ENCODE data around the gene HEG1. TPM values are rescaled to one million over a fixed set of nuclear protein-coding genes. Genes with fewer than 3 reads are reported as not detected.
A peak's percentile ranks its signal among the peaks of the same experiment; 100 is the strongest.
"Not testable (repeated sequence)": the region's sequence is repeated elsewhere in the genome, so short reads cannot be mapped to it uniquely, and the experiment has no call there.

The HEG1 gene
- polyA plus RNA-seq, 4 donors, result 24.2 to 49.0 (median 30.8) TPM

GRCh38 chr3:124965413-124965812, 90.4 kb downstream of the HEG1 start:
- DNase-seq (ENCODE audit: low read depth in 4 of 4, low spot score in 3 of 4), result no peak

DNA sequence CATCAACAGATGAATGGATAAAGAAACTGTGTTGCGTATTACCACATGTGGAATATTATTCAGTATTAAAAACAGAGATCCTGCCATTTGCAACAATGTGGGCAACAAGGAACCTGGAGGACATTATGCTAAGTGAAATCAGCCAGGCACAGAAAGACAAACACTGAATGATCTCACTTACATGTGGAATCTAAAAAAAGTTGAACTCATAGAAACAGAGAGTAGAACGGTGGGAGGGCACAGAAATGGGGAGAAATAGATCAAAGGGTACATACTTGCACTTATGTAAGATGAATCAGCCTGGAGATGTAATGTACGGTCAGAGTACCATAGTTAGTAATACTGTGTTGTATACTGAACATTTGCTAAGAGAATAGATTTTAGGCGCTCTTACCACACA, 91.4 kb downstream of the HEG1 start:
- no peak for DNase-seq (ENCODE audit: low read depth in 4 of 4, low spot score in 3 of 4)

DNA sequence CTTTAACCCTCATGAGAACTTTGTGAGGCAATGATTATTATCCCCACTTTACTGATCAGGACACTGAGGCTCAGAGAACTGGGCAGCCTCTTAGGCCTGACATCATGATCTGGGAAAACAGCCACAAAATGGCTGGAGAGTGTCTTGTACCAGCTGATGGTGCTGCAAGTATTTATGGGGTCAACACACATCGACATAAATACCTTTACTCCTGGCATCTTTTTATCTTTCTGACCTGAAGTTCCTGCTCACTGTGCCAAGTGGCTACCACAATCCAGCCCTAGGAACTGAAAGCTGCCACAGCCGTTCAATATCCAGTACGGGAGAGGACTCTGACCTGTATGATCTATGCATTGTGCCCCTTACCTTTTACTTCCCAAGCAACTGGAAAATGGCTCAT, 92.0 kb downstream of the HEG1 start:
- no peak for DNase-seq (ENCODE audit: low read depth in 4 of 4, low spot score in 3 of 4)

DNA sequence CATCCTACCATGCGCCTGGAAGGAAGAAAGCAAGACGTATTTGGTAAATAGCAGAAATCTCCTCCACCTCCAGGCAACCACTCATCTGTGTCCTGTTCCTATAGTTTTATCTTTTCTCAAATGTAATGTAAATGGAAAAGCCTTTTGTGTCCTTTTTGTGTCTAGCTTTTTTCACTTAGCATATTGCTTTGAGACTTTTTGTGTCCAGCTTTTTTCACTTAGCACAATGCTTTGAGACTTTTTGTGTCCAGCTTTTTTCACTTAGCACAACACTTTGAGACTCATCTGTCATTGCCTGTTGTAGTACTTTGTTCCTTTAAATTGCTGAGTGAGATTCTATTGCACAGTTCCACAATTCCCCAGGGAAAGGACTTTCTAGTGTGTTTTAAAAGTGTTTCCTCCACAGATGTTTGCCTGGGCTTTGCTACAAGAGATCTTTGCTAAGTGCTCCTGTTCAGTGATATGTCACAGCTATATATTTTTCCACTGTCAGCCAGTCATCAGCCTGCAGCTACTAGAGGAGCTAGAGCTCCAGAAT, 93.3 kb downstream of the HEG1 start:
- DNase-seq (ENCODE audit: low read depth in 4 of 4, low spot score in 3 of 4), result no peak

DNA sequence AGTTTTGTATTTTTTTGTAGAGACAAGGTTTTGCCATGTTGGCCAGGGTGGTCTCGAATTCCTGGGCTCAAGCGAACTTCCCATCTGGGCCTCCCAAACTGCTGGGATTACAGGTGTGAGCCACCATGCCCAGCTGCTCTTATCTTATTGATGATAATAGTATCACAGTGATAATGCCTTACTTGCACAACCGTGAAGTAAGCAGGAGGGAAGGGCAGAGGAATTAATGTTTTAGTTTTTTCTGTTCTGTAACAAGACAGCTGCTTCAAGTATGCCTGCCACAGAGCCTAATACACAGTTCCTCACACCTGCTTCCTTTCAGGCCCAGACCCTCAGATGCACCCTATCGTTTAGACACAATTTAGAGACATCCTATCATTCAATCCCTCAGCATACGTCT, 95.1 kb downstream of the HEG1 start:
- DNase-seq (ENCODE audit: low read depth in 4 of 4, low spot score in 3 of 4), result no peak

- no peak for DNase-seq (ENCODE audit: low read depth in 4 of 4, low spot score in 3 of 4)
Measured at GRCh38 chr3:124960105-124960504, 95.7 kb downstream of the HEG1 start.

DNA sequence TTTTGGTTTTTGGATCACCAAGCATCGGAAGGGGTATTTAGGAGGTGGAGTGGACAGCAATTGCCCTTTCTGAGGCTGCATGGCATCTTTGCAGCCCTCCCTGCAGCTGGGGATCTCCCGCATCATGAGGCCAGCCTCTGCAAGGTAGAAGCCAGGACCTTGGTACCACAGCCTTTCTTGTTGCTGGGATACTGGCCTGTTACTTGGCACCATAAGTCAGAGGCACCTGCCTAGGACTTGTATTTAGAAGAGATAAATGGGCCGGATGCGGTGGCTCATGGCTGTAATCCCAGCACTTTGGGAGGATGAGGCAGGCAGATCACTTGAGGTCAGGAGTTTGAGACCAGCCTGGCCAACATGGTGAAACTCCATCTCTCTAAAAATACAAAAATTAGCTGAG, 97.8 kb downstream of the HEG1 start:
- DNase-seq (ENCODE audit: low read depth in 4 of 4, low spot score in 3 of 4), result not testable (repeated sequence)

- DNase-seq (ENCODE audit: low read depth in 4 of 4, low spot score in 3 of 4), result no peak
Measured at GRCh38 chr3:124952282-124952855, 103.4 kb downstream of the HEG1 start.

DNA sequence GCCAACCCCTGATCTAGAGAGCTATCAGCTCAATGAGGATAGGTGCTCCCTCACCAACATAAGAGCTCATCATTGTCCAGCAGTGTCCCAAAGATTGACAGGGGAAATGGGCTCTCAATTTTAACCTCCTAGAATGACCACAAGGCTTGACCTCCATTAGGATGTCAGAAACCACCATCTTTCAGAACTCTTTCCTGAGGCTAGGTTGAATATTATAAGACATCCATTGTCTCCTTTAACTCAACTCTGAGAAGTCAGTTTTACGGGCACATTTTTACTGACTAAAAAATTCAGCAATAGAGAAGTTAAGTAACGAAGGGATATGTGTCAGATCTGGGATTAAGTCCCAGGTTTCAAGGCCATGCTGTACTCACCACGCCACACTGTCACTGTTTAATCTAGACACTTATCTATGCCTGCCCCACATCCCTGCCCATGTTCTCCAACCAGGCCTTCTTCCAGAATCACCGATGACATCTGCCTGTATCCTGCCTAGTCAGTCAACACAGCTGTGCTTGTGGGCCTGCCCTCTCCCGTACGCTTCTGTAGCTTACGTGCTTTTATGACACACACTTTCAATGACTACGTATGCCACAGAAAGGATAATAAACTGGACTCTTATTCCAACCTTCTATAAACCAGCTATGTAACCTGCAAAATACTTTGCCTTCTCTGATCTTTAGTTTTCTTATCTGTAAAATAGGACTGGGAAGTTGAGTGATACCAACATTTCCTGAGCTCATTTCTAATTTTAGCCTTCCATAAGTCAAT, 104.1 kb downstream of the HEG1 start:
- DNase-seq (ENCODE audit: low read depth in 4 of 4, low spot score in 3 of 4), result no peak

DNA sequence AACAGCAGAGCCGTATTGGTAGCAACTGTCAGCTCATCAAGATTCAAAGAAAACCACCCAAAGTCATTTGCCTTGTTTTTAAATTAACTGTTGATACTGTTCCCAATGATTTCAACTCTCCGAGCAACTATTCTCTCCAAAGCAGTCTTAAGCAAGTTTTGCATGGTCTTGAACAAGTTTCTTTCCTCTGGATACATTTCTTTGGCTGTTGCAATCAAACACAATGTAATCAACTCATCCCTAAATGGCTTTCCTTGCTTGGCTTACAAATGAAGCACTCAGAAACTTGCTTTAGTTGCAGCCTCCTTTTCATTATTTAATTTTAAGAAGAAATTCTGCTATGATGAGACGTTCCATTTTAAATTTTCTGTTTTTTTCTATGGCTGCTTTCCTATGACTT, 105.8 kb downstream of the HEG1 start:
- DNase-seq (ENCODE audit: low read depth in 4 of 4, low spot score in 3 of 4), result no peak

DNA sequence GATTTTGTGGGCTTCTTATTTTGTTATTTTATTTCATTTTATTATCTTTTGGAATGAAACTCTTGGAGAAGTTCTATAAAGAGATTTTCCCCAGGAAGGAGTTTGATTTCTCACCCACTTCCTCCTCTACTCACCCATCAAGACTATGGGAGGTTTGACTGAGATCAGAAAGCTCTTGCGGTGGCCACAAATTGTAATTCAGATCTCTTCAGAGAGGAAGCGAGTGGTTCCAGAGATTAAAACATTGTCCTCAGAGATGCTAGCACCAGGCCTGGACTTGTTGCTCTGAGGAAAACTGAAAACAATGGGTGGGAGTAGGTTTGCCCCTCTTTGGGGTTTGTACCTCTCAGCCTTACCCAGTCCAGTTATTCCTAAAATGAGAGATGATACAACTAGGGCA, 113.2 kb downstream of the HEG1 start:
- no peak for DNase-seq (ENCODE audit: low read depth in 4 of 4, low spot score in 3 of 4)

DNA sequence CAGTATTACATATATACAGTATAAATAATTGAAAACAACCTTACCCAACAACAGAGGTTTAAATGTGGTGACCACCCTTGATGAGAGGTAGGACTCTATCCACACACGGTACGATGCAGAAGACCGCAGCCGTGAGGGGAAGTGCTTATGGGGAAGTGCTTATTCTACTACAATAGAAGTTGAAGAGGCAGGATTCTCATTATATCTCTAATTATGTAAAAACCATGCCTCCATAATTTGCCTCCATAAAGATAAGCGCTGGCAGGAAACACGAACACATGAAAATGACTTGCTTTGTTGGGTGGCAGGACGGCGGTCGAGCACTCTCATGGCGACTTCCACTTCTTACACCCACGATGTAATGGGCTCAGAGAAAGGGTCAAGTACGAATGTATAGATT, 114.0 kb downstream of the HEG1 start:
- no peak for DNase-seq (ENCODE audit: low read depth in 4 of 4, low spot score in 3 of 4)

- DNase-seq (ENCODE audit: low read depth in 4 of 4, low spot score in 3 of 4), result no peak
Measured at GRCh38 chr3:124939661-124940060, 116.1 kb downstream of the HEG1 start.

DNA sequence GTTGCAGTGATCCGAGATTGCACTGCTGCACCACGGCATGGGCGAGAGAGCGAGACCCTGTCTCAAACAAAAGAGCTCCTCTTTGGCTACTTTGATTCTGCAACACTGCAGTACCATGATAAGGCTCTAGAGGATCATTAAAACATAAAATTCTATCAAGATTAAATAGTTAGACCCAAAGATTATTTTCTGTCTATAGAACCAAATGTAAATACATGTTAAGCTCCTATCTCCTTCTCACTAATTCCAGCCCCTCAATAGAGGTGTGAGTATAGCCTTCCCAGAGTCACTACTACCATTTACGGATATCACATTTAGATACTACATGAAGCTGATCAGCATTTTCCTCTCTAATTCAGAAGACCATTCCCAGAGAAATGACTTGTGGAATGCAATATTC, 116.9 kb downstream of the HEG1 start:
- no peak for DNase-seq (ENCODE audit: low read depth in 4 of 4, low spot score in 3 of 4)

DNA sequence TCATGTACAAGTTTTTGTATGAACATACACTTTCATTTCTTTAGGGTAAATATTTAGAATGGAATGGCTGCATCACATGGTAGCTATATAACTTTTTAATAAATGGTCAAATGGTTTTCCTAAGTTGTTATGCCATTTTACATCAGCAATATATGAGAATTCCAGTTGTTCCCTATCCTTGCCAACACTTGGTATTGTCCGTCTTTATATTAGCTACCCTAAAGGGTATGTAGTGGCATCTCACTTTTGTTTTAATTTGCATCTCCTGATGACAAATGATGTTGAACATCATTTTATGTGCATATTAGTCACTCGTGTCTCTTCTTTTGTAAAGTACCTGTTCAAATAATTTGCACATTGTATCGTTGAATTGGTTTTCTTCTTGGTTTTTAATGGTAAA, 118.7 kb downstream of the HEG1 start:
- DNase-seq (ENCODE audit: low read depth in 4 of 4, low spot score in 3 of 4), result no peak

DNA sequence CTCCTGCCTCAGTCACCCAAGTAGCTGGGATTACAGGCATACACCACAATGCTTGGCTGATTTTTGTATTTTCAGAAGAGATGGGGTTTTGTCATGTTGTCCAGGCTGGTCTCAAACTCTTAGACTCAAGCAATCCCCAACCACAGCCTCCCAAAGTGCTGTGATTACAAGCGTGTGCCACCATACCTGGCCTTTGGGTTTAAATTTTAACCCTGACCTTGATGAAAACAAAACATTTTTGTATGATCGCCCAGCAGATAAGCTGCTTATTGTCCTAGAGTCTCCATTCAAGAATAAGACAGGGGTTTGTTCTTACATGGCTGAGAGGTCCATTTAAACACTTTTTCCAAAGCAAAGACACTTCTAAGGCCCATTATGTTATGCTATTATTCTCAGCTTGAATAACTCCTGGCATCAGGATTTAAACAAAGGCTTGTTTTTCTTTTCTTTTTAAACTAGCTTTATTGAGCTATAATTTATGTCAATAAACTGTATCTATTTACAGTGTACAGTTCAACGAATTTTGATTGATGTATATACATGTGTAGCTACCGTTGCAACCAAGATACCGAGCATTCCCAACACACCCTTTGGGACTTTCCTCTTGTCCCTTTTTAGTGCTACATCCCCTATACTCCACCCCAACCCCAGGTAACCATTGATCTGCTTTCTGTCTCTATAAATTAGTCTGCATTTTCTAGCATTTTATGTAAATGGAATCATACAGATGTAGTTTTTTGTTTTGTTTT, 119.8 kb downstream of the HEG1 start:
- no peak for DNase-seq (ENCODE audit: low read depth in 4 of 4, low spot score in 3 of 4)

DNA sequence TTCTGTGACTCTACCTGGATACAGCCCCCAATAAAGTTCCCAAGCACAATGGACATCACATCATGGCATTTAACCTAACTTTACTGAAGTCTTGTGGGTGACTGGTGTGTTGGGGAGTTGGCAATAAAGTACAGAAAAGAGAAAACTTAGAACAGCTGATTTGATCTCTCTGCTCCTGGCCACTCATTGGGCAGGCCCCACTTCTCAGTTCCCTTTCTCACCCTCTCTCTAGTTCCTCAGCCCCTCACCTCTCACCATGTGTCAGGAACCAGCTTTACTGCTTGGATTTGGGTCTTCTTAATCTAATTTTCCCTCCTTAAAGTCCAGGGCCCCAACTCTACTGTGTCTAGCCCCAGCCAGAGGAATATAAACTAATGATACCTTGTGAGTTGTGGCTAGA, 120.5 kb downstream of the HEG1 start:
- no peak for DNase-seq (ENCODE audit: low read depth in 4 of 4, low spot score in 3 of 4)

DNA sequence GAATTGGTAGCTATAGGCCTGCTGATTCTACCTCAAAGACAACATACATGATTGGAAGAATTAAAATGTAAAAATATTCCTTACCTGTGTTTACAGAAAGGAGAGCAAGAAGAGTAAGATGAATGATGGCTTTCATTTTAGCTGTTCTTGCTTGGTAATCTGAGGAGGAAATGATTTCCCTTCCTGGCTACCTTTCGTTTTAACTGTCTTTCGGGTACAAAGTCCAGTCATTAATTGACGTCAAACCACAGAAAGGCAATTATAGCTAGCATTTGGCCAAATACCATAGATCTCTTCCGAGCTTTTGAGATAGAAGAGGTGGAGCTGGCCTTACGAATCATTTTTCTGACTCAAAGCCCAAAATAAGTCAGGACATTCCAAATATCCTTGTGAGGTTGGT, 121.2 kb downstream of the HEG1 start, which contains the start of gene MUC13:
TSS of gene MUC13 (minus strand) at position 175 of the 400 bp plus-strand sequence. CDS start at position 136, 39 bp downstream.
- no peak for DNase-seq (ENCODE audit: low read depth in 4 of 4, low spot score in 3 of 4)

GRCh38 chr3:124928333-124929202, 127.2 kb downstream of the HEG1 start:
- DNase-seq (ENCODE audit: low read depth in 4 of 4, low spot score in 3 of 4), result peak in 3 of 4 donors; percentile 14 to 39 (median 26)

DNA sequence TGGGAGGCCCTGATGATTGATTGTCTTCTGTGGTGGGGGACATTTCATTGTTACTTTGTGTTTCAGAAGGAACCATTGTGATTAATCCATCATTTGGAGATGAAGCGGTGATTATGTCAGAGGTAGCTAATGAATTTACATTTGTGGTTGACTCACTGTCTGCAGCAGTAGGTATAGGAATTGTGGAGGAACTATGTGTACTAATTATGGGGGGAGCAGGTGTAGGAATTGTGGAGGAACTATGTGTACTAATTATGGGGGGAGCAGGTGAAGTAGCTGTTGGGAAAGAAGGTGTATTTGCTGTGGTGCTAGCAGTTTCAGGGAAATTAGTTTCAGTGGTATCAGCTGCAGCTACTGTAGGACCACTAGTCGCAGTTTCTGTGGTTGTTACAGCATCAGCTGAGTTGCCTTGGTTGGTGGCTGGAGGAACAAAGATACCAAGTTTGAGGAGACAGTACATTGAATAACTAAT, 128.2 kb downstream of the HEG1 start:
- no peak for DNase-seq (ENCODE audit: low read depth in 4 of 4, low spot score in 3 of 4)
